Renal cortical epithelial cell (primary cell): ENCODE data around the gene CDK18. TPM values are rescaled to one million over a fixed set of nuclear protein-coding genes. Genes with fewer than 3 reads are reported as not detected.

Experiments
- DNase-seq: peaks from one replicate; pipeline ENCODE4 v3.0.0-alpha.2; 2011; ENCODE audit warnings: low read depth
- total RNA-seq: library from RNA; depleted of rRNA; stranded (reverse); fragments of >200 nt; gene quantifications from 2 replicates; pipeline ENCODE4 v1.2.3, GENCODE V29; 2014

The CDK18 gene
- total RNA-seq, 1 donor from 2014 or later: 21.1 TPM

DNA sequence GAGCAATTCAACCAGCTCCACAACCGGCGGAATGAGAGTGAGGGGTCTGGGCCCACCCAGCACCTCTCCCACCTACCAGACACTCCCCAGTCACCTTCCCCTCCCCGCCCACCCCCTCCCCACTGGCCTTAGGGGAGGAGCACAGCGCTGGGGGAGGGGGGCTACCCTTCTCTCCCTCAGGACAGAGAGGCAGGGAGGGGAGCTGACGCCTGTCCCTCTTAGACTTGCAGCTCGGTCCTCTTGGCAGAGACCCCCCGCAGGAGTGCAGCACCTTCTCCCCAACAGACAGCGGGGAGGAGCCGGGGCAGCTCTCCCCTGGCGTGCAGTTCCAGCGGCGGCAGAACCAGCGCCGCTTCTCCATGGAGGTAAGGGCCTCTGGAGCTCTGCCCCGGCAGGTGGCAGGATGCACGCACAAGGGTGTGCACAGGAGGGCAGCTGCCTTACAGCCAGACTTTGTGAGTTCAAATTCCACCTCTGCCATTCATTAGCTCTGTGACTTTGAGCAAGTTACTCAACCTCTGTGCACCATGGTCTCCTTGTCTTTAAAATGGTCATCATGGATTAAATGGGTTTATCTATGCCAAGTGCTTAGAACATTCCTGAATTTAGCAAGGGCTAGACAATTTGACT is 18.9 kb downstream of the CDK18 start:
- DNase-seq: no peak

DNA sequence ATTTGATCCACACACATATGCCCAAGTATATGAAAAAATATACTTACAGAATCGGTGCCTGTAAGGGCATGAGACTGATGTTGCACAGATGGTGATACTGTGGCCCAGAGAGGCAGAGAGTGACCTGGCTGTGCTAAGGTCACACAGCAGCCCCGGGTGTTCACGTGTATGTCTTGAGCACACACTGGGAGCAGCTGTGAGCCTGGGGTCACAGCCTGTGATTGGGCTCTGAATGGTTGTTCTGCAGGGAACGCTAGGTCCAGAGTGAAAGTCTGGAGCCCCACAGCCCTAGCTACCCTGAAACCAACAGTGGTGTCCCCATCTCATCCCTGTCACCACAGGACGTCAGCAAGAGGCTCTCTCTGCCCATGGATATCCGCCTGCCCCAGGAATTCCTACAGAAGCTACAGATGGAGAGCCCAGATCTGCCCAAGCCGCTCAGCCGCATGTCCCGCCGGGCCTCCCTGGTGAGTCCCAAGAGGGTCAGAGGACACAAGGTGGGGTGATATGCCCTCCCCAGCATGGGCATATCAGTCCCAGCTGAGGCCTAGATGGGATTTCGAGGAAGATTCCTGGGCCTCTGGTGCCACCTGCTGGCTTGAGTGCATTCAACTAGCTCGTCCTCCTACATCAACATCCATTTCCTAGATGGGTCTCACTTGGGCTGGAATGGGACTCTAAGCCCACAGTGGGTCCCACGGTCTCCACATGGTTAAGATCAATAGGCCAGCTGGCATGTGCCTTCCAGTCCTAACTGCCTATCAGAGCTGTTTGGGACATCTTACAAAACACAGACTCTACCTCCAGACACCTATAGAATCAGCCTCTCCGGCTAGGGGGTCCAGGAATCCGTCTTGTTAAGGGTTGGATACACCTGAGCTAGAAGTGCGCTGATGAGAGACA is 19.7 kb downstream of the CDK18 start:
- DNase-seq: peak; percentile 46

DNA sequence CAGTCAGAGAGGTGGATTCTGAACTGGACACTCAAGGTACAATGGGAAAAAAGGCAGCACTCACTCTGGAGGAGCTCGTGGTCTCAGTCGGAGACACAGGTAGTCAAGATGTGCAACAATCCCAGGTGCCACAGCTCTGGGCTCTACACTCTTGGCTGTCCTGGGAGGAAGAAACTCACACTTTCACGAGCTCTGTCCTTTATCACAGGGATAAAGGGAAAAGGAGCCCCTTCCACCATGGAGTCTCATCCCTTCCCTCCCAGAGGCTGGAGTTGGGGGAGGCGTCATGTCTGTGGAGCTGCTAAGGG is 20.3 kb downstream of the CDK18 start:
- DNase-seq: no peak

- no peak for DNase-seq
Measured at GRCh38 chr1:205525495-205526285, 21.2 kb downstream of the CDK18 start.

- DNase-seq: no peak
Measured at GRCh38 chr1:205526431-205526830, 22.0 kb downstream of the CDK18 start.

- no peak for DNase-seq
Measured at GRCh38 chr1:205527931-205528330, 23.5 kb downstream of the CDK18 start.

- DNase-seq: no peak
Measured at GRCh38 chr1:205528446-205528886, 24.0 kb downstream of the CDK18 start.

DNA sequence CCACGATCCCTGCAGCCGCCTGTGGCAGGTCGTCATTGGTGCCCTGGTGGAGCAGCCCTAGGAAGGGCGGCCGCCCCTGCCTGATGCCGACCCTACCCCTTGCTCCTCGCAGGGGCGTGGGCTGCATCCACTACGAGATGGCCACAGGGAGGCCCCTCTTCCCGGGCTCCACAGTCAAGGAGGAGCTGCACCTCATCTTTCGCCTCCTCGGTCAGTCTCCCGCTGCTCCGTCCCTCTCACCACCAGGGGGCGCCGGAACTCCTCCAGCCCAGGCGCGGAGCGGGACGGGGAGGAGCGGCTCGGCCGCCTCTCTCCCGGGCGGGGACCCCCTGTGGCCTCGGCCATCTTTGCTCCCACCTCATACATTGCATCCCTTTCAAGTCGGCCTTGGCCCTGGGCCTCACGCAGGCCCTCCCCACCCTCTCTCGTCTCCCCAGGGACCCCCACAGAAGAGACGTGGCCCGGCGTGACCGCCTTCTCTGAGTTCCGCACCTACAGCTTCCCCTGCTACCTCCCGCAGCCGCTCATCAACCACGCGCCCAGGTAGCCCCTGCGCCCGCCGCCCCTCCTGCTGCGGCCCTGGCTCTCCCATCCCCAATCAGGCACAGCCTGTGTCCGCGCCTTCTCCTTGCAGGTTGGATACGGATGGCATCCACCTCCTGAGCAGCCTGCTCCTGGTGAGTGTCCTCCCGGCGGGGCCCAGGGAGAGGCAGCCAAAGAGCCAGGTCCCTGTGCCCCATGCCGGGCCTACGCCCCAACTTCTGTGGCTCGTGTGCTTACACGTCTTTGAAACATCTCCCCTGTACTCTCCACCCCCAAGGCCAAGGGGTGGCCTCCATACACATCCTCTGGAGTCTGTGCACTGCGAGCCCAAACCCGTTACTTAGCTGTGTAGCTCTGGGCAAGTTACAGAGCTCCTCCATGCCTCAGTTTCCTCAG is 24.7 kb downstream of the CDK18 start:
- no peak for DNase-seq

GRCh38 chr1:205530116-205530515 is 25.6 kb downstream of the CDK18 start:
- DNase-seq: no peak

DNA sequence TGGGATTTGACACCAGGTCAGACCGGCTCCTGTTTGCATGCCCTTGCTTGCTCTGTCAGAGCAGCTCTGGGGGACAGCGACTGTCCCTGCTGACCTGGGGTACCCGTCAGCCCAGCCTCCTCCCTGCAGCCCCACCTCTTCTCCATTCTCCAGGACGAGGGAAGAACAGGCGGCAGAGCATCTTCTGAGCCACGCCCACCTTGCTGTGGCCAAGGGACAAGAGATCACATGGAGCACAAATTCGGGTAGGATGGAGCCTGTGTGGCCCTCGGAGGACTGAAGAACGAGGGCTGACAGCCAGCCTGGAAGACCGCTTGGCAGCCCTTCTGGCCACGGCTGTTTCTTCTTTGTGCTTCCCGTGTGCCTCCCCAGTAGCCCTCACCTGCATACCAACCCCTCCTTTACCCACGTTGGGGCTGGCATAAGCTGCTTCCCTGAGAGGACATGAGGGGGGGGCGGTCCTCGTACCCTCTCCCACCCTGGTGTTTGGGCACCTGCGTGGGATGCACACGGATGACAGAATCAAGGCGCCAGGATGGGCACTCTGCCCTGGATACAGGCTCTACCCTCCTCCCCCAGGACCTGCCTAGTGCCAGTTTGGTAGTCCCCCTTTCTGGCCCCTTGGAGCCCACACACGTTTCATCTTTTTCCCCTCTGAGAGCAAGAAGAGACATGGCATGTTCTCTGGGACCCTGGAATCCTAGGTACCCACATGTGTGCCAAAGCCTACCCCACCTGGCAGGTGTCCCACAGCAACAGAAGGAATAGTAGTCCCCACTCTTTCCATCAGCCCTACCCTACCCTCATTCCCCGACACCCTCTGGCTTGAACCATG is 26.9 kb downstream of the CDK18 start:
- DNase-seq: no peak

DNA sequence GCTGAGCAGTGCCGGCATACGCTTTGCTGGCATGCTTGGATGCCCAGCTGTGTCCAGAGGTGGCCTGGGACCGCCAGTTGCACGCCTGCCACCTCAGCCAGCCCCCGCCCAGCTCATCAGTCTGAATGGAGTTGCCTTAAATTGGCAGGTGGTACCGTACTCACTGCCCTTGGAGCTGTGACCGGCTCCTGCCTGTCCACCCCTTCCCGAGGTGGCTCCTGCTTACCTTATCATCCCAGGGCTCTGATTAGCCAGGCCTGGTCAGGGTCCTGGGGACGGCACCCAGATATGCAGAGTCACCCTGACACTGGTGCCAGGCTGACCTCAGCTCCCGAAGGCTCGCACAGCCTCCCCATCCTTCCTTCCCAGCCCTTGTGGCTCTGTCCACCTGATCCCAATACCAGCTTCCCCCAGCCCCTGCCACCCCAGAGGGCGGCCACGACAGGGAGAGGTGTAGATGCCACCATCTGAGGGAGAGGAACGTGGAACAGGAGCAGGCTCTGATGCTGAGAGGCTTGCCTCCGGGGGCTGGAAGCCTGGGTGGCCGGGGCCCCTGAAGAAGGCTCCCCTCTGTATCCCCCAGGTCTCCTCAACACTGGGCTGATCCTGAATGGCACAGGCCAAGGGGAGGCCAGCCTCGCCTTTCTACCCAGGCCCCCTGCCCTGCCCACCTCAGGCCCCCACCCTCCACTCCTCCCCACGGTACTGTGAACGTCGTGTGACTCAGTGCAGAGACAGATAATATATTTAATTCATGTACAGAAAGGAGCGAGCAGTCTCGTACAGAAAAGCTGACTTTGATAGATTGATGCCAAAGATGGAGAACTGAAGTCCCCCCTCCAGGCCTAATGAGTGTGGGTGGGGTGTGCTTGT is 27.8 kb downstream of the CDK18 start:
- DNase-seq: no peak

GRCh38 chr1:205532996-205533735 is 28.7 kb downstream of the CDK18 start:
- no peak for DNase-seq

DNA sequence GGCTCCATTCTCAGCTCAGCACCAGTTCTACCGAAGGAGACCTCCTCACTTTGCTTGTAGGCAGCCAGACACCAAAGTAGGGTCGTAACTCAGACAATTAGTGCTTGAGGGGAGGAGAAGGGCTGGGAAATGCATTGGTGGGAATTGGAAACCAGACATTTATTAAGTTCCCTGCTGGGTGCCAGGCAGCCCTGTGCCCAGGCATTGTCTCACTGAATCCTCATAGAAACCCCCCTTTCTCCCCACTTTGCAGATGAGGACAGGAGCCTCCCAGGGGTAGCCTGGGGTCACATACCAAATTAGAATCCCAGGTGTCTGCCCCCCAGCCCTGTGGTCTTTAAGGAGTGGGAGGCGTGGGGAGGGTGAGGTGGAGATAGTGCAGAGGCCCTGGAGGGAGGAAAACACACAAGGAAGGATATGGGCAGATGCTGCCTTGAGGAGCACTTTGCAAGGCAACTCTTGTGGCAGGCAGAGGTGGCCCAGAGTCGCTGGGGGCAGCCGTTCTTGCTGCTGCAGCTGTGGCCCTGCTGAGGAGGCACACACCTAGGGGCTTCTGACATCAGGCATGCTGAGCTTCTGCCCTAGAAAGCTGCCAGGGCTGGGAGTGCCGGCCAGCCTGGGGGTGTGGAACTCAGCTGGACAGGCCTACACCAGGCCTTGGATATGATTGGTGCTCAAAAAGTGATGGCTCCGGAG is 29.4 kb downstream of the CDK18 start:
- DNase-seq: no peak

DNA sequence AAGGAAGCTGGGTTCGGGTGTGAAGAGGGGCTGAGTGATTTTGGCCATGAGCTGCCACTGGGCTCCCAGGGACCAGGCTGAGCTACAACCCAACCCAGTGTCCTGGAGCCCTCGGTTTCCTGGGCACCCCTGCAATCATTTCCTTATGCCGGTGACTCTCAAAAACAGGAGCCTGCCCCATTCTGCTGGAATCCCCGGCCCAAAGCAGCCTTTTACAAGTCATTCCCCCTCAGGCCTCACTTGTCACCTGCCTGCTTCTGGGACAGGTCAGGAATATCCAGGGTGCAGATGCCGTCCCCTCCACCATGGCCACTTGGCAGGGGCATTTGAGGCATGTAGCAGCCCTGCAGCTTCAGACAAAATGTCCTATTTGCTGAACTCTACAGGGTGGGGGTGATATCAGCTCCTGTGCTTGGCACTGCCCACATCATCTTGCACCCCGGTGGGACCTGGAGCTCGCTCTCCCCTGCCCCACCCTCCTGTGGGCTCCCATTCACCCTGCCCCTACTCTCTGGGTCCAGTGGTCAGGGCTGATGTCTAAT is 30.0 kb downstream of the CDK18 start:
- no peak for DNase-seq

DNA sequence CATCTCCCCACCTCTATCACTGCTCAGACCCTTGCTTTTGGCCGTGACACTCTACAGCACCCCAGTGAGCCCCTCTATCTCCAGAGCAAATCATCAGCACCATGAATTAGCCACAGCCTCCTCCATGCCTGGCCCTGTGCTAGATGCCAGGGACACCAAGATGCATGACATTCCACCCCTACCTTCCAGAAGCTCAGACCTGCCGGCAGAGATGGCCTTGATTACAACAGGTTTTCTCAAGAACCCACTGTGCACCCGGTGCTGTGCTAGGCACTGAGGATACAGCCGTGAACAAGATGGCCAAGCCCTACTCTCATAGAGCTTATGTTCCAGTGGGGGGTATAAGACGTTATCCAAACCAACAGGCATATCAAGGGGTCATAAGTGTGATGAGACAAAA is 30.6 kb downstream of the CDK18 start:
- no peak for DNase-seq

DNA sequence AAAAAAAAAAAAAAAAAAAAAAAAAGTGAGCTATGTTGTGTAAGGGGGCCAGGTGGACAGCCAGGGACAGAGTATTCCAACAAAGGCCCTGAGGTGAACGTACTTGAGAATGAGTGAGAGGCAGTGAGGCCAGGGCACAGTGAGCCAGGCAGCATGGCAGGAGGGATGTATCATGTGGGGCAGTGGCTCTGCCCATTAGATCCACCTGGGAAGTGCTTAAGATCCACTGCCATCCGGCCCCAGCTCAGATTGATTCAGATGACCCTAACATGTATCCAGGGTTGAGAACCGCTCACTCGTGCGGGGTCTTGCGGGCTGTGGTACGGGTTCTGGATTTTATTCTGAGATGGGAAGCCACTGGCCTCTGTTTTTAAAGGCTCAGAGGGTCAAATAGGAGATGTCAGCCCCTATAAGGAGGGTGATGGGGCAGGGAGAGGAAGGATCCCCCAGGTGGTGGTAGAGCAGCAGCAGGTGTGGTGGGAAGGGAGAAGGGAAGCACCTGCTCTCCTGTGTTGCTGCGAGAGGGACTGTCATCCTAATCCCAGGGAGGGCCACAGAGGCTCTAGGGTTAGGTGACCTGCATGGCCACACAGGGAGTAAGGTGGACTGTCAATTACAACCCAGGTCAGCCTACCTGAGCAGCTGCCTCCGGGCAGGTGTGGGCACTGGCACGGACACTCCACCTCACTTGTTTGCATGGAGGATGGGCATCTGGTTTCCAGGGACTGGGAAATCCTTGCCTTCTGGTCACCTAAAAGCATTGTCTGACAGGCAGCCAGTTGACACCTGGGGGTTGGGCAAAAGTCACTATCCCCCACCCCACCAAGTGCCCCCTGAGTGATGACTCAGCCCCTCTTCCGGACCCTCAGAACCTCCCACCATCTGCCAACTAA is 31.6 kb downstream of the CDK18 start:
- no peak for DNase-seq
